ENCODE data around the gene DOCK3.

GRCh38 chr3:50936389-50936788 lies 261.7 kb downstream of the DOCK3 start:
- TF ChIP-seq EZH2 (IDR thresholded peaks at IDR 0.05) (no peak), POLR2AphosphoS5 (IDR thresholded peaks at IDR 0.05; ENCODE audit: borderline replicate concordance, low read depth, low read length) (no peak), FOXP2 (optimal IDR thresholded peaks at IDR 0.05; ENCODE audit: control extremely low read depth, extremely low read length, insufficient read depth) (no peak)
